Stimulated activated CD8-positive, alpha-beta memory T cell treated with anti-CD3 and anti-CD28 coated beads, Interleukin-12 subunit alpha, Interleukin-12 subunit beta, amount 100 ng/mL, for 24 hours (primary cell): Measurements from ENCODE around the gene TARP.

ENCODE experiments used
- DNase-seq: peaks from one replicate; pipeline ENCODE4 v3.0.0-alpha.2; 2020; ENCODE audit errors: extremely low read depth

Gene TARP

GRCh38 chr7:38217672-38218071 is 55.8 kb downstream of the TARP start:
- no peak for DNase-seq

- DNase-seq: peak; percentile 35
Measured at GRCh38 chr7:38215735-38216670, 57.4 kb downstream of the TARP start.

- no peak for DNase-seq
Measured at GRCh38 chr7:38215115-38215514, 58.3 kb downstream of the TARP start.

GRCh38 chr7:38211940-38212339 is 61.5 kb downstream of the TARP start:
- DNase-seq: no peak

GRCh38 chr7:38211486-38211885 is 62.0 kb downstream of the TARP start:
- no peak for DNase-seq
